ENCODE results near the gene PLAGL1.

Gene PLAGL1

DNA sequence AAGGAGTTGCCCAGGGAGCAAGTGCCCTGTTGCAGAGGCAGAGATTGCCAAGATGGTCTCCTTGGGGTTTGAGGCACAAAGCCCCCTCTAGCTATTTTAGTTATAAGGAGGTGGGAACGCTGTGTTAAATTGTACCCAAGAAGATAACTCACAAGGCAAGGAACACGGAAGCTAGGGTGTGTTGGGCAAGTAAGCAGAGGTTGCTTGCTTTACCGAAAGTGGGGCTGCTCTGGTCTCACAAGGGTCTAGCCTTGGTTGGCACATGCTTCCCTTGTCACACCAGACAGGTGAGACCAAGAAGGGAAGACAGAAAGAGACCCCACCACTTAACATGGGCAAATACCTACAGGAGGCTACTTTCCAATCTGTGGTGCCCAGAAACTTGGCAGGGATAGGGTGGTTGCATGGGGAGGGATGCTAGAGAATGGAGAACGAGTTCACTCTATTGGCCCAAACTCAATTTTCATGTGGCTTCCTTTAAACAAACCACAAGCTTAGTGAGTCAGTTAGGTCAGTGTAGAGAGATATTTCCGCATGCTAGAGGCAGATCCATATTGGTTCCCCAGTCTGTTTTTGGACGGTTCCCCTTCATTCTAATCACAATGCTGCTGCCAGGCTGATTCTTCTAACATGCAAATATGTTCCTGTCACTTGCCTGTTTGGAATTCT, 42.4 kb downstream of the PLAGL1 start:
- DNase-seq (ENCODE audit: low spot score): no peak

- DNase-seq (ENCODE audit: low spot score): no peak
Measured at GRCh38 chr6:143964674-143965081, 43.4 kb downstream of the PLAGL1 start.

DNA sequence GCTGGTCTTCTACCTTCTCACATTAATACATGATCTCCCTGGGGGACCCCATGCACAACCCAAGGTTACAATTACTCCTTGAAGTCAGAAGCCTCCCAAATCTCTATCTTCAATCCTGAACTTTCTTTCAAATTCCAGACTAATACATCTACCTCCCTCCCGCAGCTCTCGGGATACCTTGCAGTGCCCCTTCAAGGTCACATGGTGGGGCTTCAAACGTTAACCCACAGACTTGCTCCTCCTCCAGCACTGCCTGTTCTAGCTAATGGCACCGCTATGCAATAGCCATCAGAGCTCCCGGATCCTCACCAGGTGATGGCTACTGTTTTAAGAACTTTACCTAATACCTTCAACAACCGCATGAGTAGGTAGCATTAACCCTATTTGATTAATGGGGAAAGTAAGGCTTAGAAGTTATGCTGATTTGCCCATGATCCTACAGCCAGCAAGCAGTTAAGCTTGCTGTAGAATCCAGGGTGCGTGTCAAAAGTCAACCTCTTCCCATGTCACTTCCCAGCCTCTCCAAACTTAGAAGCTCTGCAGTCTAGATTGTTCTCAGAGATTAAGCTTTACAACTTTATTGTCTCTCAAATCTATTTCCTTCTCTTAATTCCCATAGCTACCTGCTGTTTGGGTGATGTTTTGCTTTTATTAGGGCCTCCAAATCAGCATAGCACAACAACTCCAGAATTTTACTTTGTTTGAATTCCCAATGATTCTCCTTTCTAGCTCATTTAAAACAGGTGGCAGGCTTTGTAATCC, 44.7 kb downstream of the PLAGL1 start:
- no peak for DNase-seq (ENCODE audit: low spot score)

GRCh38 chr6:143961886-143962878, 45.9 kb downstream of the PLAGL1 start:
- peak; percentile 19 for DNase-seq (ENCODE audit: low spot score)

- no peak for DNase-seq (ENCODE audit: low spot score)
Measured at GRCh38 chr6:143961066-143961465, 47.0 kb downstream of the PLAGL1 start.

DNA sequence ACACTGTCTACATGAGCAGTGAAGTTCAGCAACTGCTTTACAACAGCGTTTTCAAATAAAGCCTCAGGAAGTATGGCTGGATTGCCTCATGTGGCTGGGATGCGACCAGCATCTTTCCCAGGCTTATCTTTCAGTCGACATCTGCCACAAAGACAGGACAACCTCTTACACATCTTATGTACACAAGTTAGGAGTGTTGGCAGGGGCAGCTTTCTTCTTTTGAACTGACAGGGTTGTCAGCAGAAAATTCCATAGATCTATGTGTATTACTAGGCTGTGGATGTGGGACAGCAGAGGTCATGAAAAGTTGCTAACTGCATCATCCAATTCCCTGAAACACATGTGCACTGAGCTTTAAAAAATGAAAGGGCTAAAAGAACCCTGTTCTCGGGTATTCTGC, 48.1 kb downstream of the PLAGL1 start:
- no peak for DNase-seq (ENCODE audit: low spot score)

DNA sequence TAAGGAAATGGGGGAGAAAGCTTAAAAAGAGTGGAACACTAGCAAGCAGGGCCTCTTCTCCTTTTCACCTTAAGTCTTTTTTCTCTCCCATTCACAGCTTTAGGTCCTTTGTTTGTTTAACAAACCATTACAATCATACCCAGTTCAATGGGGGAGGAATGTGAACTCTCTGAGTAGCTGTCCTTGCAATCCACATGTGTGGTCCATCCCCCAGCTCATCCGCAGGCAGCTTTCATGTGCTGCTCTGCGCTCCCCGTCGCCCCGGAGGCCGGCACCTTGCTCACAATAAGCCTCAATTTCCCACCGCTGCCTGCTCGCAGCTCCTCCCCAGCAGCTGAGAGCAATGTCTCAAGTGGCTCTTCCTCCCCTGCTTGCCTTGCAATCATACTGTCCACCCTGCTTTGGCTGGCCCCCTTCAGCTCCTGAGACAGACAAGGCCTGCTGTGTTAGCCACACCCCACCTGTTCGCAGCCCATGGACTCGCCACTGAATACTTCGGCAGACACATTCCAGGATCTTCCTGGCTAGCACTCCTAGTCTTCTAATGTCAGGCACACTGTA, 49.1 kb downstream of the PLAGL1 start:
- DNase-seq (ENCODE audit: low spot score): no peak

DNA sequence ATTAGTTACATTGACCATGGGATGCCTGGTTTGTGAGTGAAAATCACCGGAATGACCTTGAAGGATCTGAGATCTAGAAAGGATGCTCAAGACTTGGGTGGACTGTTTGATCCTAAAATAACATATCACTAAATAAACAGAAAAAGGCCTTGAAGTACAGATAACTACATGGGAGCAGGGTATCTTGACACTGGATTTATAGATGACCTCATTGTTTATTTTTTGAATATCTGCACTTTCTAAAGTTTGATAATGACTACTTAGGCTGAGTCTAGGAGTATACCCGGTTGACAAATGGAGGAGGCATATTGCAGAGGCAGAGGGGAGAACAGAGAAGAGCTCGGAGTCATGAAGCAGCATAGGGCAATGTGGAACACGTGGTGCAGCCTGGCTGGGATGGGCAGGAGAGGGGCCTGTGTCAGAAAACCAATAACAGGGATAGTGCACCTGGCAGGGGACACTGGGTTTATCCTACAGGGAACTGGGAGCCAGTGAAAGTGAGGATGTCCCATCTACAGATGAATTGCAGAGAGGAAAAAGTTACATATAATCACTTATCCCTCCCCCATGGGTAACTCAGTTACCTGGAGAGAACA, 50.3 kb downstream of the PLAGL1 start:
- no peak for DNase-seq (ENCODE audit: low spot score)

DNA sequence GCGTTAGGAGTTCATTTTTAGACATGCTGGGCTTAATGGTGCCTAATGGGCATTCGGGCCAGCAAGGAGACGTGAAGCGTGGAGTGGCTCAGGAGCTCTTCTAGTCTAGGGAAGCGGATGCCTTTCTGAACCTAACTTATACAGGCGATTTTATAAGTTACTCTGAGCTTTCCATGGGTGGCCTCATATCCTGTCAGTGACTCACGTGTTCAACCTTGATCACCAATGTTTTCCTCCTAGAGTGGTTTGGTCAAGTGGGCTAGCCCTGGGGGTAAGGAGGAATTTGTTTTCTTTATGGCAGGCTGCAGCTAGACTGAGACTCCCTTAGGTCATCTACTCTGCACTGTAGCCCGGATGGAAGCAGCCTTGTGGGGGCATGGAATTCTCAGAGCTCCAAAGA, 52.1 kb downstream of the PLAGL1 start:
- no peak for DNase-seq (ENCODE audit: low spot score)

GRCh38 chr6:143953922-143954321, 54.1 kb downstream of the PLAGL1 start:
- DNase-seq (ENCODE audit: low spot score): no peak

- DNase-seq (ENCODE audit: low spot score): no peak
Measured at GRCh38 chr6:143952947-143953701, 54.9 kb downstream of the PLAGL1 start.

- no peak for DNase-seq (ENCODE audit: low spot score)
Measured at GRCh38 chr6:143952060-143952778, 55.8 kb downstream of the PLAGL1 start.

DNA sequence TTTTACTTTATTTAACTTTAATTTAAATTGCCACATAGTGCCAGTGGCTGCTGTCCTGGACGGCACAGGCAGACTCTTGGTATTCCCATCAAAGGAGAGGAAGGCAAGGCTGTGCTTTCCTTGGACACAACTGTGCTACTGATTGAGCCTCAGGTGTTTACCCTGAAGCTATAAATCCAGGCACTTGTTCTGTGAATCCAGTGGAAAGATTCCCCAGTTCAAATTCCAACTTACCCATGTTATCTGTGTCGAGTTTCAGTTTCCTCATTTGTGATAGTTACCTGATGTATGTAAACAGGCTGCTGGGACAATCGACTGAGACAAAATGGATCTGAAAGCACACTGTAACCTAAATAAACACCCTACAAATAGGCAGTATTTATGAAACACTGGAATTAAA, 57.2 kb downstream of the PLAGL1 start:
- DNase-seq (ENCODE audit: low spot score): no peak

- no peak for DNase-seq (ENCODE audit: low spot score)
Measured at GRCh38 chr6:143949962-143950361, 58.1 kb downstream of the PLAGL1 start.

DNA sequence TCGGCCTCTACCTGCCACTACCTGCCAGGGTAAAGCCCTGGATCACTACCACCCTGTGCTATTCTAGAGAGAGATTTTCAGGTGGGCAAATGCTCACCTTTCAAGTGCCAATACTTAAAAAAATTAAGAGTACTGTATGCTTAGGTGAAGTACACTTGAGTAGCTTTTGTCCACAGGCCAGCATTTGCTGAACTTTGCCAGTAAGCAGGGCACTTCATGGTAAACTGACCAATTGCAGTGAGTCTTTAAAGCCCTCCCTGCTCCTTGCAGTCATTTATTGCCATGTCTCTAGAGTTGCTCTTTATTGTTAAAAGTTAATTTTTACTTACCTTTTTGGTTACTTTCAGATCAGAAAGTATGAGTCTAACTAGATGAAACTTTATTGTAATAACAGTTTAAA, 58.5 kb downstream of the PLAGL1 start:
- no peak for DNase-seq (ENCODE audit: low spot score)

DNA sequence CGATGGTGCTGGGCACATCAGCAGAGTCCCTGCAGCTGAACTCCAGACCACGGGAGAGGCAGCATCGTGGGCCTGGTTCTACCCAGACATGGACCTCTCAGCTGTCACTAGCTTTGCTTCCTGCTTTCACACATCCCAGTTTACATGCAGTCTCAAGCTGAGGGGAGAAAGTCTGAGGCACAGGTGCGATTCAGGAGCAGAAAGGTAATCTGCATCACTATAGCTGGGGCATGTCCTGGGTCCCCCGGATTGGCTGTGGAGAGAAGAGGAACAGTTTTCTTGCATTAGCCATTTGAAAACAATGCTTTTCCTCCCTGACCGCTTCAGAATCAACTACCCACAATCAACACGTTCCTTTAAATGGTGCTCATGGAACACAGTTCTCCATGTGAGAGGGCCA, 59.9 kb downstream of the PLAGL1 start:
- no peak for DNase-seq (ENCODE audit: low spot score)

DNA sequence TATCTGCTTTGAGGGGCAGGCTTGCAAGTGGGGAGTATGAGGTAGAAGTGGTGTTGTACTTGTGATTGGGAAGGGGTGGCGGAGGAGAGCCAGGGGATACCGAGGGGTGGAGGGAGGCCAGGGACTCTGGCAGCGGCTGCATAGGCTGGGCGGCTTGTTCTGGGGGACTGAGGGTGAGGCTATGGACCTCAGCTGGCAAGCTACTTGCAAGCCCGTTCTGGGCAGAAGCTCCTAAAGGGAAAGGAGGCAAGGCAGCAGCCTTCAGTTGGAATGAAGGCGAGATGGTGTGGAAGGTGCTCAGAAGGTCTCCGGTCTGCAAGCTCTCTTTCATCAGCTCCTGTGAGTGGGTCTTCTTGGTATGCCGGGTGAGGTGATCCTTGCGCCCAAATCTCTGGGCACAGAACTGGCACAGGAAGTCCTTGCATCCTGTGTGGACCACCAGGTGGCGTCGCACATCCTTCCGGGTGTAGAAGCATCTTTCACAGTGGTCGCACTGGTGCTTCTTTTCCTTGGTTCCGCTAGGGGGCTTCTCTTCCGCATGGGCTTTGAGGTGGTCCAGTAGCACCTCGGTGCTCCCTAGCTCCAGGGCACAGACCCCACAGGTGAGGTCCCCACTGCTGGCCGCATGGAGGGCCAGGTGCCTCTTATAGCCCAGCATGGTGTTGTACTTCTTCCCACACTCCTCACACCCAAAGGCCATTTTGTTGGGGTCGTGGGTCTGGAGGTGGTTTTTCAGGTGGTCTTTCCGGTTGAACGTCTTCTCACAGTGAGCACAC, 66.0 kb downstream of the PLAGL1 start:
- peak; percentile 33 for DNase-seq (ENCODE audit: low spot score)

DNA sequence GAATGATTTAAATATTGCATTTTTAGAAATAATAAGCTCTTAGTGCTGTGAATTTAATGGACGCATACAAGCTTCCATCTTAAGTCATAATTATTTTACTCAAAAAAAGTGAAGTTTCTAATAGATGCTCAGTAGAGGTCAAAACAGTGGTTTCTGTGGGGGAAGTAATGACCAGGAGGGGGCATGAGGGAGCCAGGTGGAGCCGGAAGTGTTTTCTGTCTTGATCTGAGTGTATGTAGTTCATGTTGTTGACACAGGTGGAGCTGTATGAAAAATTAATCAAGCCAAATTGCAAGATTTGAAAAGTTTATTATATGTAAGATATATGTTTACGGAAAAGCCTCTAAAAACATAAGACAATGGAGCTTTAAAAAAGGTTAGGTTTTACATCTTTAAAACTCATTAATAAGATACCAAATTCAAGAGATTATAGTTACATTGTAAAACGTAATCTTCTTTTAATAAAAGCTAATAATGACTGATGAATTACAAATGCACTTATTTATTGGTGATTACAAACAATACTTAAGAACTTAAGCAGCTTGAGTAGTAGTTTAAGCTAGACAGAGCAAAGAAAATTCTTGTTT, 68.0 kb downstream of the PLAGL1 start:
- peak; percentile 33 for DNase-seq (ENCODE audit: low spot score)

- no peak for DNase-seq (ENCODE audit: low spot score)
Measured at GRCh38 chr6:143939364-143939763, 68.7 kb downstream of the PLAGL1 start.
